ENCODE results near the gene TMEM91.

Gene TMEM91

GRCh38 chr19:41332000-41332399, 44.3 kb upstream of the TMEM91 start:
- TF ChIP-seq CTCF (IDR thresholded peaks at IDR 0.05) = no peak

- TF ChIP-seq CTCF (IDR thresholded peaks at IDR 0.05) = no peak
Observed at GRCh38 chr19:41332468-41332867, 43.9 kb upstream of the TMEM91 start.

GRCh38 chr19:41334793-41335192, 41.5 kb upstream of the TMEM91 start:
- TF ChIP-seq CTCF (IDR thresholded peaks at IDR 0.05) = no peak

- TF ChIP-seq CTCF (IDR thresholded peaks at IDR 0.05) = no peak
Observed at GRCh38 chr19:41335467-41335866, 40.9 kb upstream of the TMEM91 start.

- no peak for TF ChIP-seq CTCF (IDR thresholded peaks at IDR 0.05)
Observed at GRCh38 chr19:41339936-41340335, 36.4 kb upstream of the TMEM91 start.

GRCh38 chr19:41341669-41342490, 34.5 kb upstream of the TMEM91 start:
- no peak; the same call in 1 of the 2 replicates for TF ChIP-seq CTCF (IDR thresholded peaks at IDR 0.05)

GRCh38 chr19:41344162-41344561, 32.2 kb upstream of the TMEM91 start:
- no peak for TF ChIP-seq CTCF (IDR thresholded peaks at IDR 0.05)
